Measurements from ENCODE around the gene OIT3.

OIT3 gene

GRCh38 chr10:72893136-72893798 is at the start of gene OIT3:
OIT3 (plus strand) TSS chr10:72893739; CDS start chr10:72893799, 60 bp downstream.
- Histone ChIP-seq H3K4me1 (ENCODE audit: control insufficient read depth, insufficient read depth, low read length) (no peaks in the 10 kb centered on the region; the same call in 1 of the 2 replicates), H3K9me3 (ENCODE audit: control insufficient read depth, insufficient read depth, low read depth, low read length) (no peaks in the 10 kb centered on the region), H3K27ac (ENCODE audit: extremely low read depth, low read depth, low read length) (no peak within 1 kb of the TSS), H3K36me3 (ENCODE audit: control insufficient read depth in 2 of 2, insufficient read depth in 1 of 2, low read length in 2 of 2) (no peaks in the 10 kb centered on the region), H3K4me3 (ENCODE audit: low read depth, low read length) (no peak within 1 kb of the TSS)
- CTCF ChIA-PET, result interaction anchor here (0.7 to 0.9 kb wide), 2 partner anchors 13 to 18 kb away, joined by 3 read pairs; no protein-coding TSS in a partner anchor
- no peak for TF ChIP-seq ZNF561 (tag by site-specific recombination; IDR thresholded peaks at IDR 0.05; ENCODE audit: borderline replicate concordance)
- no peak for TF ChIP-seq ZNF580 (tag by site-specific recombination; IDR thresholded peaks at IDR 0.05)
- no peak for TF ChIP-seq ZSCAN5A (tag by site-specific recombination; IDR thresholded peaks at IDR 0.05)
- TF ChIP-seq ZNF548 (tag by site-specific recombination; IDR thresholded peaks at IDR 0.05), result no peak
- TF ChIP-seq ZNF362 (tag by site-specific recombination; IDR thresholded peaks at IDR 0.05), result no peak
- no peak for TF ChIP-seq ZNF610 (tag by site-specific recombination; IDR thresholded peaks at IDR 0.05; ENCODE audit: borderline replicate concordance)
- no peak for TF ChIP-seq PRDM6 (tag by site-specific recombination; IDR thresholded peaks at IDR 0.05)
- TF ChIP-seq ZNF768 (tag by site-specific recombination; IDR thresholded peaks at IDR 0.05), result no peak
- no peak for TF ChIP-seq SCRT2 (tag by site-specific recombination; IDR thresholded peaks at IDR 0.05)
- no peak for TF ChIP-seq ZNF501 (tag by site-specific recombination; IDR thresholded peaks at IDR 0.05)
- no peak for TF ChIP-seq REST (tag by site-specific recombination; IDR thresholded peaks at IDR 0.05)
- TF ChIP-seq ZXDB (tag by site-specific recombination; IDR thresholded peaks at IDR 0.05), result no peak
- no peak for TF ChIP-seq YY2 (tag by site-specific recombination; IDR thresholded peaks at IDR 0.05)
- no peak for TF ChIP-seq ZNF175 (tag by site-specific recombination; IDR thresholded peaks at IDR 0.05)
- TF ChIP-seq ZNF140 (tag by site-specific recombination; IDR thresholded peaks at IDR 0.05), result no peak
- no peak for TF ChIP-seq SALL2 (tag by site-specific recombination; IDR thresholded peaks at IDR 0.05; ENCODE audit: borderline replicate concordance)
- no peak for TF ChIP-seq SCRT1 (tag by site-specific recombination; IDR thresholded peaks at IDR 0.05; ENCODE audit: borderline replicate concordance)
- TF ChIP-seq ZNF558 (tag by site-specific recombination; IDR thresholded peaks at IDR 0.05), result no peak
- TF ChIP-seq SP7 (tag by site-specific recombination; IDR thresholded peaks at IDR 0.05), result no peak
- POLR2A ChIA-PET, result no interaction called here
